ENCODE measurements around the gene ACOXL. TPM values are rescaled to one million over a fixed set of nuclear protein-coding genes. Genes with fewer than 3 reads are reported as not detected.

Gene ACOXL
- total and polyA plus RNA-seq, 2 experiments from 2014 or later, result not detected

DNA sequence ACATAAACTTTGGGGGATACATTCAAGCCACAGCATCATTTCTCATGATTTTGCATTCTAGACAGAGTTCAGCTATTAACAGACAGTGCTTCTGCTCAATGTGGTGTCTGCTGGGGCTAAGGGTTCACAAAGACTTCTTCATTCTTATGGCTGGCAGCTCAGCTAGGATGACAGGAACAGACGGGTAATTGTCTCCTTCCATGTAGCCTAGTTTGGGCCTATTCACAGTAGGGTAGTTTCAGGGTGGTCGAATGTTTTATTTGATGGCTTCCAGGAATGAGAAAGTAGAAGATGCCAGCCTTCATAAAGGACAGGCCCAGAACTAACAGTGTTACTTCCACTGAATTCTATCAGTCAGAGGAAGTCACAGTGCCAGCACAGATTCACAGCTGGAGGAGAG, 362.3 kb downstream of the ACOXL start:
- DNase-seq, result no peak
- Histone ChIP-seq H3K79me2 (ENCODE audit: insufficient read depth) (no peaks in the 10 kb centered on the region), H3K36me3 (ENCODE audit: low read depth) (no peaks in the 10 kb centered on the region), H3K4me2 (ENCODE audit: unreplicated experiment) (no peak overlapping the region), H4K20me1 (ENCODE audit: insufficient read depth) (no peaks in the 10 kb centered on the region), H3K4me3 (no peak overlapping the region), H3K27ac (no peak overlapping the region), H3K9me3 (ENCODE audit: low read depth) (no peaks in the 10 kb centered on the region), H3F3A (ENCODE audit: insufficient read depth) (no peaks in the 10 kb centered on the region), H2AFZ (no peak overlapping the region), H3K9me2 (ENCODE audit: insufficient read depth) (no peaks in the 10 kb centered on the region), H3K27me3 (replicated peaks; ENCODE audit: insufficient read depth) (peaks cover 82% of the 10 kb centered on the region), H3K9ac (no peak overlapping the region), H3K4me1 (ENCODE audit: insufficient read depth) (no peaks in the 10 kb centered on the region)
- in situ Hi-C loops (cut with MboI), result no loop called here
- TF ChIP-seq EZH2phosphoT487 (IDR thresholded peaks at IDR 0.05; ENCODE audit: insufficient read depth, low read depth), result no peak
- TF ChIP-seq EZH2 (IDR thresholded peaks at IDR 0.05; ENCODE audit: insufficient read depth, poor library complexity, severe bottlenecking), result no peak
- WGBS, 2 experiments (ENCODE audit: low coverage in 1 of 2, low lambda C conversion rate in 2 of 2, missing lambda C conversion rate in 2 of 2), result 35 to 39% methylated on average over 2 of the region's 2 CpGs

DNA sequence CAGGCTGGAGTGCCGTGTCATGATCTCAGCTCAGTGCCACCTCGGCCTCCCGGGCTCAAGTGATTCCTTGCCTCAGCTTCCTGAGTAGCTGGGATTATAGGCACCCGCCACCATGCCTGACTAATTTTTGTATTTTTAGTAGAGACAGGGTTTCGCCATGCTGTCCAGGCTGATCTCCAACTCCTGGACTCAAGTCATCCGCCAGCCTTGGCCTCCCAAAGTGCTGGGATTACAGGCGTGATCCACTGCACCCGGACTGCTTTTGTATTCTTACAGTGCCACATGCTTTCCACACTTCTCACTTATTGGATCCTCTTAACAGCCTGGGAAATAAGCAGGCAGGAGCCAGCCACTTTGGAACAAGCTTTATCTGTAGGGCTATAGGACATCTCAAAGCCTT, 363.1 kb downstream of the ACOXL start:
- no peaks in the 10 kb centered on the region for H4K20me1 ChIP-seq (ENCODE audit: insufficient read depth)
- no peak for TF ChIP-seq EZH2 (IDR thresholded peaks at IDR 0.05; ENCODE audit: insufficient read depth, poor library complexity, severe bottlenecking)
- no peak for TF ChIP-seq EZH2phosphoT487 (IDR thresholded peaks at IDR 0.05; ENCODE audit: insufficient read depth, low read depth)
- H3K79me2 ChIP-seq (ENCODE audit: insufficient read depth), result no peaks in the 10 kb centered on the region
- no peaks in the 10 kb centered on the region for H3K9me3 ChIP-seq (ENCODE audit: low read depth)
- H3K9ac ChIP-seq, result no peak overlapping the region
- no peak overlapping the region for H3K4me2 ChIP-seq (ENCODE audit: unreplicated experiment)
- H3K36me3 ChIP-seq (ENCODE audit: low read depth), result no peaks in the 10 kb centered on the region
- in situ Hi-C loops (cut with MboI), result no loop called here
- no peak overlapping the region for H3K4me3 ChIP-seq
- peaks cover 82% of the 10 kb centered on the region for H3K27me3 ChIP-seq (replicated peaks; ENCODE audit: insufficient read depth)
- H3K9me2 ChIP-seq (ENCODE audit: insufficient read depth), result no peaks in the 10 kb centered on the region
- 54 to 59% methylated on average over 8 of the region's 8 CpGs for WGBS, 2 experiments (ENCODE audit: low coverage in 1 of 2, low lambda C conversion rate in 2 of 2, missing lambda C conversion rate in 2 of 2)
- no peak overlapping the region for H2AFZ ChIP-seq
- no peaks in the 10 kb centered on the region for H3F3A ChIP-seq (ENCODE audit: insufficient read depth)
- no peak overlapping the region for H3K27ac ChIP-seq
- no peaks in the 10 kb centered on the region for H3K4me1 ChIP-seq (ENCODE audit: insufficient read depth)
- DNase-seq, result no peak

DNA sequence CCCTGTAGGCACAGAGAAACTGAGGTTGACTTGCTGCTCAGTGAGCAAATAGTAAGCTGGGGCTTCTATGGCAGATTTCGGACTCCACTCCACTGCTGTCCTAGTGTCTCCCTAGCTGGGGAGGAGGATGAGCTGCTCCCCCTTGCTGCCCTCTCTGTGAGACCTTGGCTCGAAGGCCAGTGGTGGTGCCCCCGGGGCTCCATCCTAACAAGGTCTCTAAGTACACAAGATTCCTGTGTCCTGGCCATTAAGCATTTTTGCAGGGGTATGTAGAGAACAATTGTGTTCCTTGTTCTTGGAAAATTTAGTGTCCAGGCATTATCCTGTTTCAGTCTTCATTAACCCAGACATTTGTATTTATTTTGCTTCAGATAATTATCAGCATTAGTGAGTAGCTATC, 367.0 kb downstream of the ACOXL start:
- 51 to 54% methylated on average over 3 of the region's 3 CpGs for WGBS, 2 experiments (ENCODE audit: low coverage in 1 of 2, low lambda C conversion rate in 2 of 2, missing lambda C conversion rate in 2 of 2)
- in situ Hi-C loops (cut with MboI), result no loop called here

DNA sequence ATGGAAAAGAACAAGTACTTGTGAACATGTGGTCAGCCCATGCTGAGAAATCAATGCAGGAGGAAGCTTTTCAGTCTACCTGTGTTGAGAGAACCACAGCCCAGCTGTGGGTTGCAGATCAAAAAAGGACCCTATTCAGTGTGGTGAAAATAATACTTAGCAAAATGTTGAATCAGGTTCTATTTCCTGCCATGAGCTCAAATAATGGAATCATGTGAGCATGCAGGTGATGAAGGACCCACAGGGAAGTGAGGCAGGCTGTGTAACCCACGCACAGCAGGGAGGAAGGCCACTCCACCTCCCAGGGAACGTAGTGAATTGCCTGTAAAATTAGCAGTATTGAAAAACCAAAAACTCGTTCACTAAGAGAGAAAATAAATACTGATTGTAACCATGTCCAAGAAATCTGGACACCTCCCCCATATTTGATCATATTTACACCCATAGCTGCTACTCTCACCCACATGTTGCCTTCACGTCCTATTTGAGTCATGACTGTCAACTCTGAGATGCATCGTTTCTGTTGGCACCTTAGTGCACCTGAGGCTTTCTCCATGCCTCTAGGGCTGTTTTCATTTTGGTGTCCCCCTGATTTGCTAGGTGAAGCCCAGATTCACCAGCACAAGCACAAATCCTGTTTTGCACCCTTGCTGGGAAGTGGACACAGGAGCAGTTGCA, 367.9 kb downstream of the ACOXL start:
- peaks cover 59% of the 10 kb centered on the region for H3K27me3 ChIP-seq (replicated peaks; ENCODE audit: insufficient read depth)
- H3K9me2 ChIP-seq (ENCODE audit: insufficient read depth), result peaks cover 4% of the 10 kb centered on the region; the same call in 1 of the 2 replicates
- 63 to 68% methylated on average over 5 of the region's 5 CpGs for WGBS, 2 experiments (ENCODE audit: low coverage in 1 of 2, low lambda C conversion rate in 2 of 2, missing lambda C conversion rate in 2 of 2)
- no peaks in the 10 kb centered on the region for H4K20me1 ChIP-seq (ENCODE audit: insufficient read depth)
- H3K4me3 ChIP-seq, result no peak overlapping the region
- H3K9ac ChIP-seq, result no peak overlapping the region
- H3K27ac ChIP-seq, result no peak overlapping the region
- no peaks in the 10 kb centered on the region for H3F3A ChIP-seq (ENCODE audit: insufficient read depth)
- in situ Hi-C loops (cut with MboI), result loop anchor here (25.0 kb wide), 1 partner anchor 587 kb away; no protein-coding TSS in a partner anchor
- H3K79me2 ChIP-seq (ENCODE audit: insufficient read depth), result no peaks in the 10 kb centered on the region
- H3K4me1 ChIP-seq (ENCODE audit: insufficient read depth), result no peaks in the 10 kb centered on the region
- no peak overlapping the region for H3K4me2 ChIP-seq (ENCODE audit: unreplicated experiment)
- H2AFZ ChIP-seq, result no peak overlapping the region
- H3K9me3 ChIP-seq (ENCODE audit: low read depth), result no peaks in the 10 kb centered on the region
- no peaks in the 10 kb centered on the region for H3K36me3 ChIP-seq (ENCODE audit: low read depth)
- TF ChIP-seq EZH2phosphoT487 (IDR thresholded peaks at IDR 0.05; ENCODE audit: insufficient read depth, low read depth) (no peak), EZH2 (IDR thresholded peaks at IDR 0.05; ENCODE audit: insufficient read depth, poor library complexity, severe bottlenecking) (no peak)
- no peak for DNase-seq

More for the DNA sequence above, 367.0 kb downstream of the ACOXL start:
- Histone ChIP-seq H3K4me1 (ENCODE audit: insufficient read depth) (no peaks in the 10 kb centered on the region), H3K4me2 (ENCODE audit: unreplicated experiment) (no peak overlapping the region), H3K9ac (no peak overlapping the region), H3K9me2 (ENCODE audit: insufficient read depth) (no peaks in the 10 kb centered on the region), H3F3A (ENCODE audit: insufficient read depth) (no peaks in the 10 kb centered on the region), H2AFZ (no peak overlapping the region), H3K36me3 (ENCODE audit: low read depth) (no peaks in the 10 kb centered on the region), H3K9me3 (ENCODE audit: low read depth) (no peaks in the 10 kb centered on the region), H3K79me2 (ENCODE audit: insufficient read depth) (no peaks in the 10 kb centered on the region), H4K20me1 (ENCODE audit: insufficient read depth) (no peaks in the 10 kb centered on the region), H3K27me3 (replicated peaks; ENCODE audit: insufficient read depth) (peaks cover 56% of the 10 kb centered on the region), H3K27ac (no peak overlapping the region), H3K4me3 (no peak overlapping the region)
- no peak for DNase-seq
- TF ChIP-seq EZH2phosphoT487 (IDR thresholded peaks at IDR 0.05; ENCODE audit: insufficient read depth, low read depth) (no peak), EZH2 (IDR thresholded peaks at IDR 0.05; ENCODE audit: insufficient read depth, poor library complexity, severe bottlenecking) (no peak)
